IMR-90 (cell line): ENCODE results near the gene KIAA1328. TPM values are rescaled to one million over a fixed set of nuclear protein-coding genes. Genes with fewer than 3 reads are reported as not detected.

ENCODE experiments used
- ATAC-seq: fragments of 200-7000 bp; cut with Tn5 transposase; 2 replicates; pipeline ENCODE4 v1.9.1; 2020; ENCODE audit warnings: low read depth, mild to moderate bottlenecking, moderate library complexity
- BruUV-seq: library from RNA; stranded (reverse); fragments of 400-500 nt; replicated peaks from 2 replicates; lab custom pipeline; 2021; lab: Mats Ljungman, UMichigan
- CTCF ChIA-PET: fragments of 300-600 bp; formaldehyde crosslinking; extraction: SDS; loops from one replicate; lab custom pipeline; 2021; ENCODE audit warnings: antibody characterized with exemption; lab: Yijun Ruan, JAX
- POLR2A ChIA-PET: fragments of 300-600 bp; sonication (Branson Sonifier 250); formaldehyde crosslinking; loops from one replicate; lab custom pipeline; 2022; ENCODE audit warnings: antibody characterized with exemption; ENCODE audit not compliant: unreplicated experiment; lab: Charles Lee
- DNase-seq: peaks from one replicate; pipeline ENCODE4 v3.0.0; 2013
- H2AFZ ChIP-seq: replicated peaks from 2 replicates; pipeline ENCODE3; 2013; ENCODE audit warnings: low read length, mild to moderate bottlenecking; ENCODE audit not compliant: poor library complexity
- H2AK5ac ChIP-seq: 2 replicates; pipeline ENCODE4 v1.6.1; 2013; ENCODE audit warnings: low read depth, low read length, inconsistent platforms
- H2AK9ac ChIP-seq: replicated peaks from 2 replicates; pipeline ENCODE3; 2013; ENCODE audit warnings: mild to moderate bottlenecking, low read depth, low read length, moderate library complexity; ENCODE audit not compliant: poor library complexity
- H2BK120ac ChIP-seq: 2 replicates; pipeline ENCODE4 v1.6.1; 2013; ENCODE audit warnings: low read depth, low read length, inconsistent platforms
- H2BK15ac ChIP-seq: 3 replicates; pipeline ENCODE4 v1.6.1; 2013; ENCODE audit warnings: low read depth, low read length, inconsistent platforms
- H2BK20ac ChIP-seq: 2 replicates; pipeline ENCODE4 v1.6.1; 2013; ENCODE audit warnings: low read depth, mild to moderate bottlenecking, inconsistent platforms, low read length, moderate library complexity
- H2BK5ac ChIP-seq: 2 replicates; pipeline ENCODE4 v1.6.1; 2013; ENCODE audit warnings: mild to moderate bottlenecking, low read depth, low read length, inconsistent platforms; ENCODE audit not compliant: poor library complexity, severe bottlenecking
- H3K14ac ChIP-seq: replicated peaks from 2 replicates; pipeline ENCODE4 v1.6.1; 2013; ENCODE audit warnings: low read depth, low read length, inconsistent platforms
- H3K18ac ChIP-seq: 2 replicates; pipeline ENCODE4 v1.6.1; 2013; ENCODE audit warnings: low read depth, low read length, control low read depth
- H3K23ac ChIP-seq: 2 replicates; pipeline ENCODE4 v1.6.1; 2013; ENCODE audit warnings: low read depth, low read length, inconsistent platforms
- H3K27ac ChIP-seq: 2 replicates; pipeline ENCODE4 v1.5.1; 2013; ENCODE audit warnings: mild to moderate bottlenecking, control low read depth, low read length; ENCODE audit not compliant: insufficient read depth
- H3K27me3 ChIP-seq: 2 replicates; pipeline ENCODE4 v1.6.1; 2013; ENCODE audit warnings: low read length; ENCODE audit not compliant: control insufficient read depth, insufficient read depth
- H3K36me3 ChIP-seq: 2 replicates; pipeline ENCODE4 v1.6.1; 2013; ENCODE audit warnings: low read length, mixed read lengths; ENCODE audit not compliant: control insufficient read depth, insufficient read depth
- H3K4ac ChIP-seq: 2 replicates; pipeline ENCODE4 v1.6.1; 2013; ENCODE audit warnings: low read depth, low read length, inconsistent platforms
- H3K4me1 ChIP-seq: 2 replicates; pipeline ENCODE4 v1.6.1; 2013; ENCODE audit warnings: low read length, mixed read lengths; ENCODE audit not compliant: control insufficient read depth, insufficient read depth
- H3K4me2 ChIP-seq: 2 replicates; pipeline ENCODE4 v1.6.1; 2013; ENCODE audit warnings: low read depth, mild to moderate bottlenecking, control low read depth, low read length, moderate library complexity
- H3K4me3 ChIP-seq: 2 replicates; pipeline ENCODE4 v1.5.1; 2013; ENCODE audit warnings: low read depth, mild to moderate bottlenecking, control low read depth, low read length, moderate library complexity; ENCODE audit not compliant: insufficient read depth
- H3K56ac ChIP-seq: 2 replicates; pipeline ENCODE4 v1.6.1; 2013; ENCODE audit warnings: low read length, inconsistent platforms; ENCODE audit not compliant: insufficient read depth; ENCODE audit errors: extremely low read depth
- H3K79me1 ChIP-seq, 2 experiments: 2 replicates each; pipeline ENCODE4 v1.6.1; 2013; ENCODE audit warnings: low read length in 2 of 2, inconsistent platforms in 1 of 2, low read depth in 1 of 2
- H3K9ac ChIP-seq: 2 replicates; pipeline ENCODE4 v1.6.1; 2013; ENCODE audit warnings: low read depth, low read length, control low read depth
- H3K9me1 ChIP-seq: 2 replicates; pipeline ENCODE4 v1.6.1; 2013; ENCODE audit warnings: low read length, inconsistent platforms; ENCODE audit not compliant: insufficient read depth
- H3K9me3 ChIP-seq: 2 replicates; pipeline ENCODE4 v1.6.1; 2013; ENCODE audit warnings: low read length; ENCODE audit not compliant: control insufficient read depth, insufficient read depth
- H4K20me1 ChIP-seq: 2 replicates; pipeline ENCODE4 v1.6.1; 2013; ENCODE audit warnings: low read length, inconsistent platforms; ENCODE audit not compliant: insufficient read depth
- H4K5ac ChIP-seq: 2 replicates; pipeline ENCODE4 v1.6.1; 2013; ENCODE audit warnings: mild to moderate bottlenecking, low read depth, low read length, control low read depth
- H4K8ac ChIP-seq, 2 experiments: 2 replicates each; pipeline ENCODE4 v1.6.1; 2013; ENCODE audit warnings: low read depth in 2 of 2, low read length in 2 of 2, control low read depth in 1 of 2, inconsistent platforms in 1 of 2
- H4K91ac ChIP-seq: 2 replicates; pipeline ENCODE4 v1.6.1; 2013; ENCODE audit warnings: low read depth, low read length, inconsistent platforms; ENCODE audit not compliant: insufficient read depth
- BHLHE40 ChIP-seq: fragments of 150-350 bp; IDR thresholded peaks from 2 replicates; pipeline ENCODE4 v1.6.1; 2016; ENCODE audit warnings: mild to moderate bottlenecking, low read depth, low read length
- CEBPB ChIP-seq: IDR thresholded peaks from 2 replicates; pipeline ENCODE4 v1.6.1; 2012; ENCODE audit warnings: low read depth, low read length, improper control_type of control experiment
- CHD1 ChIP-seq: IDR thresholded peaks from 2 replicates; pipeline ENCODE4 v1.6.1; 2012; ENCODE audit warnings: low read depth, low read length, improper control_type of control experiment
- CTCF ChIP-seq: conservative IDR thresholded peaks from 2 replicates; pipeline ENCODE4 v1.5.1; 2012; ENCODE audit warnings: mild to moderate bottlenecking, low read depth, low read length, improper control_type of control experiment
- ELK1 ChIP-seq: fragments of 150-350 bp; IDR thresholded peaks from 2 replicates; pipeline ENCODE4 v1.6.1; 2016; ENCODE audit warnings: low read depth, mild to moderate bottlenecking, low read length, moderate library complexity, borderline replicate concordance
- FOS ChIP-seq: fragments of 150-350 bp; IDR thresholded peaks from 2 replicates; pipeline ENCODE4 v1.6.1; 2016; ENCODE audit warnings: low read depth, low read length
- MAFK ChIP-seq: IDR thresholded peaks from 2 replicates; pipeline ENCODE4 v1.6.1; 2012; ENCODE audit warnings: low read depth, low read length, improper control_type of control experiment
- MAZ ChIP-seq: IDR thresholded peaks from 2 replicates; pipeline ENCODE4 v1.6.1; 2012; ENCODE audit warnings: low read depth, mild to moderate bottlenecking, low read length, improper control_type of control experiment, moderate library complexity, borderline replicate concordance
- MXI1 ChIP-seq: IDR thresholded peaks from 2 replicates; pipeline ENCODE4 v1.6.1; 2012; ENCODE audit warnings: low read depth, mild to moderate bottlenecking, low read length, moderate library complexity, borderline replicate concordance
- NFE2L2 ChIP-seq: fragments of 150-350 bp; IDR thresholded peaks from 2 replicates; pipeline ENCODE4 v1.6.1; 2016; ENCODE audit warnings: low read depth, mild to moderate bottlenecking, low read length
- RCOR1 ChIP-seq: IDR thresholded peaks from 2 replicates; pipeline ENCODE4 v1.6.1; 2012; ENCODE audit warnings: mild to moderate bottlenecking, low read length, improper control_type of control experiment; ENCODE audit not compliant: insufficient replicate concordance
- RFX5 ChIP-seq: IDR thresholded peaks from 2 replicates; pipeline ENCODE4 v1.8.0; 2012; ENCODE audit warnings: low read depth, mild to moderate bottlenecking, low read length, moderate library complexity
- SMC3 ChIP-seq: fragments of 150-350 bp; IDR thresholded peaks from 2 replicates; pipeline ENCODE4 v1.6.1; 2016; ENCODE audit warnings: low read depth, mild to moderate bottlenecking, antibody characterized with exemption, low read length, moderate library complexity
- dilution Hi-C: fragments of 300-500 bp; cut with HindIII; formaldehyde crosslinking; loops from one replicate; pipeline ENCODE4 v1.14.3; 2018; ENCODE audit warnings: low sequenced_read_pairs; ENCODE audit not compliant: unreplicated experiment
- in situ Hi-C: fragments of 300-500 bp; cut with MboI; formaldehyde crosslinking; loops from 3 replicates; pipeline ENCODE4 v1.14.3; 2019; ENCODE audit warnings: low sequenced_read_pairs, inconsistent platforms, mixed read lengths
- intact Hi-C: fragments of 100-400 bp; cut with micrococcal nuclease; formaldehyde crosslinking; loops from 2 replicates; pipeline ENCODE4 v1.10.0; 2022
- polyA plus RNA-seq, 3 experiments: library from polyadenylated mRNA; depleted of rRNA; stranded (reverse); fragments of >200 nt; gene quantifications; 2 replicates each; pipeline ENCODE4 v1.2.3, GENCODE V29; 2012; ENCODE audit warnings: low replicate concordance in 1 of 3
- total RNA-seq: library from RNA; depleted of rRNA; stranded (reverse); fragments of >200 nt; gene quantifications from 2 replicates; pipeline ENCODE4 v1.2.3, GENCODE V29; 2012
- TF ChIP-seq, protein P1 (sequence below): fragments of 150-350 bp; IDR thresholded peaks from 2 replicates; pipeline ENCODE4 v1.6.1; 2017; ENCODE audit warnings: mild to moderate bottlenecking, antibody characterized with exemption, low read length, low read depth

Gene KIAA1328
- total and polyA plus RNA-seq, 2 of the 4 experiments (the other 2 are of a cell fraction) = 2.4 to 7.0 TPM

DNA sequence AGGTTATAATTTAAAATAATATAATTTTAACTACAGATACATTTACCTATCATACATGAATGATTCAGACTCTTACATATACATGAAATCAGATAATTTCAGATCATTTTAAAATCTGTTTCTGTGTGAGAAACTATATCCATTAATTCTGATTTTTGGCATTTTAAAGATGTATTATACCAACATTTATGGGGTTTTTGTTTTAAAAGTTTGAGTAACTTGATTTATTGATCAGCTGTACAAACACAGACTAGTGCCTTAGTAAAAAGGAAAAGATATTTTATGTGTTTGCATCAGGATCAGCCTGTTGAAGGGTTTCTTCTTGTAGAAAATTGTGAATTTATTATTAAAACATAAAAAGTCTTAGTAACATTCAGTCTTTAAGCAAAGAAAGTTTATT is 59.9 kb downstream of the KIAA1328 start:
- Histone ChIP-seq H2BK20ac (no peak overlapping the region), H3K36me3 (no peaks in the 10 kb centered on the region), H3K79me1 (no peaks in the 10 kb centered on the region), H3K23ac (no peak overlapping the region), H3K18ac (no peak overlapping the region), H4K8ac (no peak overlapping the region), H2BK120ac (no peak overlapping the region), H3K27ac (no peak overlapping the region), H3K56ac (no peak overlapping the region), H2AK9ac (no peak overlapping the region), H4K5ac (no peak overlapping the region), H4K20me1 (no peaks in the 10 kb centered on the region), H4K91ac (no peak overlapping the region), H2AFZ (no peak overlapping the region), H3K4me1 (no peaks in the 10 kb centered on the region), H3K9ac (no peak overlapping the region), H3K9me3 (no peaks in the 10 kb centered on the region), H3K14ac (no peak overlapping the region), H3K4ac (no peak overlapping the region), H2BK15ac (no peak overlapping the region), H3K4me3 (no peak overlapping the region), H3K9me1 (no peaks in the 10 kb centered on the region; the same call in 1 of the 2 replicates), H2BK5ac (no peak overlapping the region), H3K4me2 (no peak overlapping the region), H2AK5ac (no peak overlapping the region), H3K27me3 (no peaks in the 10 kb centered on the region)
- TF ChIP-seq BHLHE40 (no peak), RCOR1 (no peak), MAZ (no peak), CEBPB (no peak), CHD1 (no peak), SMC3 (no peak), NFE2L2 (no peak), CTCF (no peak), FOS (no peak), MXI1 (no peak), ELK1 (no peak), MAFK (no peak), RFX5 (no peak)
- TF ChIP-seq, protein P1, sequence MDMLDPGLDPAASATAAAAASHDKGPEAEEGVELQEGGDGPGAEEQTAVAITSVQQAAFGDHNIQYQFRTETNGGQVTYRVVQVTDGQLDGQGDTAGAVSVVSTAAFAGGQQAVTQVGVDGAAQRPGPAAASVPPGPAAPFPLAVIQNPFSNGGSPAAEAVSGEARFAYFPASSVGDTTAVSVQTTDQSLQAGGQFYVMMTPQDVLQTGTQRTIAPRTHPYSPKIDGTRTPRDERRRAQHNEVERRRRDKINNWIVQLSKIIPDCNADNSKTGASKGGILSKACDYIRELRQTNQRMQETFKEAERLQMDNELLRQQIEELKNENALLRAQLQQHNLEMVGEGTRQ = no peak
- dilution Hi-C loops (no loop called here), intact Hi-C loops (no loop called here), in situ Hi-C loops (no loop called here)
- no peak for DNase-seq
- POLR2A ChIA-PET = no interaction called here
- ATAC-seq = no peak
- no TSS peak for BruUV-seq
- CTCF ChIA-PET = no interaction called here
